Endothelial cell of umbilical vein (primary cell): ENCODE results near the gene USP6NL. TPM values are rescaled to one million over a fixed set of nuclear protein-coding genes. Genes with fewer than 3 reads are reported as not detected.

Experiments
- BruUV-seq: library from RNA; stranded (reverse); fragments of 400-500 nt; replicated peaks from 2 replicates; lab custom pipeline; 2021; lab: Mats Ljungman, UMichigan
- CTCF ChIA-PET: fragments of 300-600, 350-600 bp; sonication (Branson Sonifier 250); formaldehyde crosslinking; loops from one replicate; lab custom pipeline; 2021; ENCODE audit warnings: antibody characterized with exemption, inconsistent platforms; lab: Charles Lee
- POLR2A ChIA-PET: fragments of 300-600, 350-600 bp; sonication (Branson Sonifier 250); formaldehyde crosslinking; loops from one replicate; lab custom pipeline; 2021; ENCODE audit warnings: antibody characterized with exemption, inconsistent platforms; lab: Charles Lee
- DNase-seq: peaks from one replicate; pipeline ENCODE4 v3.0.0-alpha.2; 2011; ENCODE audit warnings: low read depth, low spot score
- FAIRE-seq: peaks from 2 replicates; lab custom pipeline; 2011; peaks lifted over from hg19 to GRCh38; lab: Jason Lieb, UNC
- H2AFZ ChIP-seq: 2 replicates; pipeline ENCODE4 v1.6.0; 2012; ENCODE audit warnings: low read depth, low read length, control low read depth, inconsistent platforms
- H3K27ac ChIP-seq: 2 replicates; pipeline ENCODE4 v1.5.1; 2011; ENCODE audit warnings: low read depth, mild to moderate bottlenecking, control low read depth, low read length, moderate library complexity; ENCODE audit not compliant: insufficient read depth
- H3K27me3 ChIP-seq, 2 experiments: 2 replicates each; pipeline versions ENCODE4 v1.6.0 to v1.6.1; 2011; ENCODE audit warnings: low read length in 2 of 2, mixed read lengths in 1 of 2; ENCODE audit not compliant: control insufficient read depth in 2 of 2, insufficient read depth in 2 of 2
- H3K36me3 ChIP-seq, 2 experiments: 2 replicates in 1 of 2; 3 replicates in 1 of 2; pipeline ENCODE4 v1.5.1; 2011; ENCODE audit warnings: low read length in 2 of 2, mild to moderate bottlenecking in 1 of 2, moderate library complexity in 1 of 2; ENCODE audit not compliant: control insufficient read depth in 2 of 2, insufficient read depth in 2 of 2; ENCODE audit errors: extremely low read depth in 1 of 2
- H3K4me1 ChIP-seq: 3 replicates; pipeline ENCODE4 v1.5.1; 2011; ENCODE audit warnings: mild to moderate bottlenecking, low read length; ENCODE audit not compliant: control insufficient read depth, insufficient read depth; ENCODE audit errors: extremely low read depth
- H3K4me2 ChIP-seq: 2 replicates; pipeline ENCODE4 v1.6.1; 2011; ENCODE audit warnings: low read length, control low read depth, mixed read lengths; ENCODE audit not compliant: insufficient read depth
- H3K4me3 ChIP-seq, 3 experiments: fragments of 200-600 bp in 1 of 3; sonication (generic), shearing (Covaris generic) in 1 of 3; replicated peaks in 1 of 3; 2 replicates each; pipeline ENCODE4 v1.5.1; 2011 to 2016; ENCODE audit warnings: control low read depth in 3 of 3, low read length in 3 of 3, mild to moderate bottlenecking in 2 of 3, inconsistent platforms in 1 of 3, low read depth in 1 of 3, moderate library complexity in 1 of 3; ENCODE audit not compliant: insufficient read depth in 1 of 3
- H3K79me2 ChIP-seq: 2 replicates; pipeline ENCODE4 v1.6.0; 2012; ENCODE audit warnings: low read length, inconsistent platforms; ENCODE audit not compliant: control insufficient read depth, insufficient read depth
- H3K9ac ChIP-seq: replicated peaks from 2 replicates; pipeline ENCODE3; 2011; ENCODE audit warnings: low read length, control low read depth; ENCODE audit not compliant: insufficient read depth; ENCODE audit errors: extremely low read depth
- H3K9me1 ChIP-seq: replicated peaks from 3 replicates; pipeline ENCODE4 v1.6.0; 2011; ENCODE audit warnings: mild to moderate bottlenecking, low read length; ENCODE audit not compliant: control insufficient read depth, insufficient read depth; ENCODE audit errors: extremely low read depth
- H3K9me3 ChIP-seq: replicated peaks from 2 replicates; pipeline ENCODE4 v1.5.1; 2012; ENCODE audit warnings: low read length, inconsistent platforms; ENCODE audit not compliant: control insufficient read depth, insufficient read depth
- H4K20me1 ChIP-seq: replicated peaks from 2 replicates; pipeline ENCODE3; 2011; ENCODE audit warnings: mild to moderate bottlenecking, low read length; ENCODE audit not compliant: control insufficient read depth, insufficient read depth; ENCODE audit errors: extremely low read depth
- CTCF ChIP-seq, 2 donors: IDR thresholded peaks; 1 replicate in 1 of 2; 2 replicates in 1 of 2; pipeline ENCODE4 v1.5.1; 2011; ENCODE audit warnings: low read length in 2 of 2, mild to moderate bottlenecking in 2 of 2, moderate library complexity in 2 of 2, control low read depth in 1 of 2, inconsistent platforms in 1 of 2, low read depth in 1 of 2; ENCODE audit not compliant: insufficient read depth in 1 of 2; ENCODE audit errors: extremely low read depth in 1 of 2
- EZH2 ChIP-seq: IDR thresholded peaks from 2 replicates; pipeline ENCODE4 v1.6.1; 2012; ENCODE audit warnings: borderline replicate concordance, low read depth, mild to moderate bottlenecking, moderate library complexity, low read length, inconsistent platforms; ENCODE audit not compliant: severe bottlenecking
- FOS ChIP-seq: IDR thresholded peaks from 2 replicates; pipeline ENCODE4 v1.6.1; 2011; ENCODE audit warnings: mild to moderate bottlenecking, low read length, moderate library complexity, borderline replicate concordance; ENCODE audit not compliant: insufficient read depth
- GATA2 ChIP-seq: IDR thresholded peaks from 2 replicates; pipeline ENCODE4 v1.7.0; 2011; ENCODE audit warnings: low read depth, mild to moderate bottlenecking, moderate library complexity, mixed read lengths, low read length; ENCODE audit not compliant: insufficient read length, insufficient read depth
- JUN ChIP-seq: IDR thresholded peaks from 2 replicates; pipeline ENCODE4 v1.6.1; 2011; ENCODE audit warnings: borderline replicate concordance, low read depth; ENCODE audit not compliant: insufficient read length, insufficient read depth
- MAX ChIP-seq: IDR thresholded peaks from 2 replicates; pipeline ENCODE4 v1.6.1; 2011; ENCODE audit not compliant: insufficient read depth, insufficient read length
- MYC ChIP-seq: IDR thresholded peaks from one replicate; pipeline ENCODE4 v1.6.1; 2011; ENCODE audit warnings: mild to moderate bottlenecking, low read depth, low read length
- POLR2A ChIP-seq: IDR thresholded peaks from 2 replicates; pipeline ENCODE4 v1.6.1; 2012; ENCODE audit warnings: low read depth, mild to moderate bottlenecking, control low read depth, low read length
- POLR2AphosphoS5 ChIP-seq: IDR thresholded peaks from 2 replicates; pipeline ENCODE4 v1.6.1; 2012; ENCODE audit warnings: low read depth, mild to moderate bottlenecking, control low read depth, low read length, moderate library complexity; ENCODE audit not compliant: insufficient read depth
- dilution Hi-C: fragments of 300-500 bp; cut with MboI; formaldehyde crosslinking; loops from one replicate; pipeline ENCODE4 v1.15.0; 2019; ENCODE audit warnings: low sequenced_read_pairs; ENCODE audit not compliant: extremely low pct_ligation_motif_present
- intact Hi-C: fragments of 100-400 bp; cut with micrococcal nuclease; formaldehyde crosslinking; loops from one replicate; pipeline ENCODE4 v1.10.0; 2022
- polyA plus RNA-seq, 4 experiments: library from polyadenylated mRNA; depleted of rRNA in 3 of 4; stranded (reverse) in 3 of 4; unstranded in 1 of 4; fragments of >200 nt; gene quantifications; 2 replicates each; pipeline versions ENCODE4 v1.2.1 to v1.2.3, GENCODE V29; 2011 to 2012; ENCODE audit warnings: missing spikeins in 1 of 4
- total RNA-seq: library from RNA; stranded (reverse); gene quantifications from 2 replicates; pipeline ENCODE4 v1.2.3, GENCODE V29; 2021

Gene USP6NL
- total and polyA plus RNA-seq, 2 donors (not counting 3 experiments of a cell fraction or from before 2014, with no cell fraction given) = 13.5 to 29.2 TPM

- Histone ChIP-seq H3K9me3 (no peaks in the 10 kb centered on the region), H3K4me1 (no peaks in the 10 kb centered on the region), H4K20me1 (no peaks in the 10 kb centered on the region), H2AFZ (no peak overlapping the region), H3K27me3 (peaks cover 2 to 5% of the 10 kb centered on the region in 2 experiments), H3K36me3 (no peaks in the 10 kb centered on the region), H3K27ac (no peak overlapping the region), H3K9me1 (no peaks in the 10 kb centered on the region), H3K4me3 (no peak overlapping the region), H3K4me2 (no peak overlapping the region), H3K9ac (no peak overlapping the region), H3K79me2 (no peaks in the 10 kb centered on the region)
- intact Hi-C loops (no loop called here), dilution Hi-C loops (no loop called here)
- no peak for FAIRE-seq
- ChIA-PET CTCF (no interaction called here), POLR2A (no interaction called here)
- BruUV-seq = no TSS peak
- TF ChIP-seq CTCF (IDR thresholded peaks at IDR 0.05; ENCODE audit: extremely low read depth in 1 of 2, insufficient read depth in 1 of 2, low read depth in 1 of 2, low read length in 2 of 2) (no peak), GATA2 (no peak), EZH2 (no peak), JUN (no peak), POLR2AphosphoS5 (no peak), FOS (no peak), POLR2A (no peak), MAX (no peak), MYC (no peak)
- DNase-seq = no peak
Measured at GRCh38 chr10:11415095-11415494, 196.4 kb downstream of the USP6NL start.
